Measurements from ENCODE around the gene EPB41.

- TF ChIP-seq POLR2AphosphoS5 (IDR thresholded peaks at IDR 0.05; ENCODE audit: low read depth, low read length) (no peak), SIN3A (IDR thresholded peaks at IDR 0.05; ENCODE audit: borderline replicate concordance, insufficient read depth, low read length) (no peak)
Observed at GRCh38 chr1:28956038-28956464, 41.7 kb downstream of the EPB41 start.
